WI38 (cell line): ENCODE data around the gene MTARC1.

Source experiments
- H3K4me3 ChIP-seq: 2 replicates; pipeline ENCODE4 v1.5.1; 2011; ENCODE audit warnings: low read depth, mild to moderate bottlenecking, control low read depth, low read length
- TF ChIP-seq, protein P1 (sequence below): IDR thresholded peaks from 2 replicates; pipeline ENCODE4 v1.5.1; 2012; ENCODE audit warnings: low read depth, mild to moderate bottlenecking, control low read depth, low read length

Gene MTARC1

DNA sequence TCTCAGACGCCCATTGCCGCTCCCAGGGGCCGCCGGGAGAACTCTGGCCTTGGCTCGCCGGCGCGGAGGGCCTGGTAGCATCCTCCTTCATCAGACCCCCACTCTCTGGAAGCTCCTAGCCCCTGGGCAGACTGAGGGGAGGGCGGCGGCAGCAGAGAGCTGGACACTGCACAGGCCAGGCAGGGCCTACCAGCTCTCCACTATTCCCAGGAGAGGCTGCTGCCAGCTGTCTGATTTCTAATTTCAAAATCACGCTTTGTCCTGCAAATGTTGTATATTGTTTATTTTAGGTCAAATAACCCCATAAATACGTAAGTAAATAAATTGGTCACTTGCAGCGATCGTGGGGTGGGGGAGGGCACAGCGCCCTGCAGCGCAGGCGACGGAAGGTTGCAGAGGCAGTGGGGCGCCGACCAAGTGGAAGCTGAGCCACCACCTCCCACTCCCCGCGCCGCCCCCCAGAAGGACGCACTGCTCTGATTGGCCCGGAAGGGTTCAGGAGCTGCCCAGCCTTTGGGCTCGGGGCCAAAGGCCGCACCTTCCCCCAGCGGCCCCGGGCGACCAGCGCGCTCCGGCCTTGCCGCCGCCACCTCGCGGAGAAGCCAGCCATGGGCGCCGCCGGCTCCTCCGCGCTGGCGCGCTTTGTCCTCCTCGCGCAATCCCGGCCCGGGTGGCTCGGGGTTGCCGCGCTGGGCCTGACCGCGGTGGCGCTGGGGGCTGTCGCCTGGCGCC lies at the start of gene MTARC1:
Gene MTARC1 (plus strand): TSS at position 577 of the 732 bp plus-strand sequence. CDS start 32 bp downstream, at position 609.
- TF ChIP-seq, protein P1, sequence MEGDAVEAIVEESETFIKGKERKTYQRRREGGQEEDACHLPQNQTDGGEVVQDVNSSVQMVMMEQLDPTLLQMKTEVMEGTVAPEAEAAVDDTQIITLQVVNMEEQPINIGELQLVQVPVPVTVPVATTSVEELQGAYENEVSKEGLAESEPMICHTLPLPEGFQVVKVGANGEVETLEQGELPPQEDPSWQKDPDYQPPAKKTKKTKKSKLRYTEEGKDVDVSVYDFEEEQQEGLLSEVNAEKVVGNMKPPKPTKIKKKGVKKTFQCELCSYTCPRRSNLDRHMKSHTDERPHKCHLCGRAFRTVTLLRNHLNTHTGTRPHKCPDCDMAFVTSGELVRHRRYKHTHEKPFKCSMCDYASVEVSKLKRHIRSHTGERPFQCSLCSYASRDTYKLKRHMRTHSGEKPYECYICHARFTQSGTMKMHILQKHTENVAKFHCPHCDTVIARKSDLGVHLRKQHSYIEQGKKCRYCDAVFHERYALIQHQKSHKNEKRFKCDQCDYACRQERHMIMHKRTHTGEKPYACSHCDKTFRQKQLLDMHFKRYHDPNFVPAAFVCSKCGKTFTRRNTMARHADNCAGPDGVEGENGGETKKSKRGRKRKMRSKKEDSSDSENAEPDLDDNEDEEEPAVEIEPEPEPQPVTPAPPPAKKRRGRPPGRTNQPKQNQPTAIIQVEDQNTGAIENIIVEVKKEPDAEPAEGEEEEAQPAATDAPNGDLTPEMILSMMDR = no peak
- peak within 1 kb of the TSS; percentile 45 for H3K4me3 ChIP-seq

GRCh38 chr1:220741349-220741748 lies 45.4 kb upstream of the MTARC1 start:
- TF ChIP-seq, protein P1 = no peak
- no peak overlapping the region for H3K4me3 ChIP-seq

- TF ChIP-seq, protein P1 = no peak
- H3K4me3 ChIP-seq = no peak overlapping the region
Observed at GRCh38 chr1:220741825-220742224, 44.9 kb upstream of the MTARC1 start.

DNA sequence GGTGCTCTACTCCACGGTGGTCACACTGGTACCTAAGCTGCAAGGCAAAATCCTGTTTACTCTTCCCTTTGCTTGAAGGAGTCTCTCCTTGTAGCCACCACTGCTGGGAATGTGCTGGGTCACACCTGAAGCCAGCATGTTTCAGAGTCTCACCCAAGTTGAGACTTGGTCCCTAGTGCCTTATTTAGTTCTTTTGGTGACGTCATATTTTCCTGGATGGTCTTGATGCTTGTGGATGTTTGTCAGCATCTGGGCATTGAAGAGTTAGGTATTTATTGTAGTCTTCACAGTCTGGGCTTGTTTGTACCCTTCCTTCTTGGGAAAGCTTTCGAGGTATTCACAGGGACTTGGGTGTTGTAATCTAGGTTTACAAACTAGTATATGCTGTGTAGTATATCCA lies 44.2 kb upstream of the MTARC1 start:
- no peak overlapping the region for H3K4me3 ChIP-seq
- TF ChIP-seq, protein P1 = no peak

DNA sequence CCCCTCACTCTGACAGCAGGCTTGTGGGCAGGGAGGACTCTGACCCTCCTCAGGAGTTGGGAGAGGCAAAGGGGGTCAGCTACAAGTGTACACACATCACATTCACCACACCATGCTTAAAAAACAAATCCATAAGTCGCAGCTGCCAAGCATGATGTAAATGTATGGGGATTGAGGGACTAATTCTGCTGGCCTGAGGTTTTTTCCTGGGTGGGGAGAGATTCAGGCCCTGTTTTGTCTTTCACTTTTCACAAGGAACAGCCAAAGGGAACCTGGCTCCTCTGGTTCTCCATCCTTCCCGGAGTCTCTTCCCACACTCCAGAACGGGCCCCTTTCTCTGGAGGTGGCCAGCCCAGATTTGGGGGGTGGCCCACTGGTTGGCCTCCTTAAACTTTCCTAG lies 39.9 kb upstream of the MTARC1 start:
- TF ChIP-seq, protein P1 = no peak
- H3K4me3 ChIP-seq = no peak overlapping the region

- H3K4me3 ChIP-seq = peak overlapping the region; percentile 63
- TF ChIP-seq, protein P1 = no peak
Observed at GRCh38 chr1:220747437-220748088, 39.1 kb upstream of the MTARC1 start.
